NCI-H1436 (cell line): ENCODE data around the gene ABHD8.

Experiments used
- DNase-seq: peaks from one replicate; lab custom pipeline; 2025; lab: John Stamatoyannopoulos, UW

The ABHD8 gene

DNA sequence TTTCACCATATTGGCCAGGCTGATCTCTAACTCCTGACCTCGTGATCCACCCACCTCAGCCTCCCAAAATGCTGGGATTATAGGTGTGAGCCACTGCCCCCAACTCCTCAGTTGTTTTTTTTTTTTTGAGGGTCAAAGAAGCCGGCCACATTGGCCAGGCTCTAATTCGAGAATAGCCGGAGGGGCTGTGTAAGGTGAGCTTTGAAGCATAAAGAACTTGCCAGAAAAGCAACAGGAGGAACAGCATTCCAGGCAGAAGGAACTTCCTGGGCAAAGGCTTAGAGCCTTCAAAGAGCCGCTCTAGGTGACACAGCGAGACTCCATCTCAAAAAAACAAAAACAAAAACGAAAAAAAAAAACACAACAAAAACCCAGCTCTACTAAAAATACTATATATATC, 37.2 kb downstream of the ABHD8 start:
- DNase-seq: no peak

DNA sequence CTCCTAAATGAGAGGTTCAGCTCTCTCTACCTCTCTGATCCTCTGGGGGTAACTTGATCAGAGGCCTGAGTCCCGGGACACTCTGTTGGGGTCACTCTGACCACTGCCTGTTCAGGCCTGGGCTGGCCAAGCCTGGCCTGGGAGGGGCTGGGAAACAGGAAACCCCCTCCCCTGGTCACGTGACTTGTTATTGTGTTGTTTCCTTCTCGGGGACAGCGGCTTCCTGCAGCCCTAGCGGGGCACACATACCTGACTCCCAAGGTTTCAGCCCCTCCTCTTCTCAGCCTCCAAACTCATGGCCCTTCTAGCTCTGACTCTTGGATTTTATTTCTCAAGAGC, 38.6 kb downstream of the ABHD8 start, which contains the start of gene USHBP1:
Gene USHBP1, minus strand, starts transcription at position 105 of the 339 bp plus-strand sequence. CDS start 446 bp downstream, outside the sequence.
- no peak for DNase-seq

DNA sequence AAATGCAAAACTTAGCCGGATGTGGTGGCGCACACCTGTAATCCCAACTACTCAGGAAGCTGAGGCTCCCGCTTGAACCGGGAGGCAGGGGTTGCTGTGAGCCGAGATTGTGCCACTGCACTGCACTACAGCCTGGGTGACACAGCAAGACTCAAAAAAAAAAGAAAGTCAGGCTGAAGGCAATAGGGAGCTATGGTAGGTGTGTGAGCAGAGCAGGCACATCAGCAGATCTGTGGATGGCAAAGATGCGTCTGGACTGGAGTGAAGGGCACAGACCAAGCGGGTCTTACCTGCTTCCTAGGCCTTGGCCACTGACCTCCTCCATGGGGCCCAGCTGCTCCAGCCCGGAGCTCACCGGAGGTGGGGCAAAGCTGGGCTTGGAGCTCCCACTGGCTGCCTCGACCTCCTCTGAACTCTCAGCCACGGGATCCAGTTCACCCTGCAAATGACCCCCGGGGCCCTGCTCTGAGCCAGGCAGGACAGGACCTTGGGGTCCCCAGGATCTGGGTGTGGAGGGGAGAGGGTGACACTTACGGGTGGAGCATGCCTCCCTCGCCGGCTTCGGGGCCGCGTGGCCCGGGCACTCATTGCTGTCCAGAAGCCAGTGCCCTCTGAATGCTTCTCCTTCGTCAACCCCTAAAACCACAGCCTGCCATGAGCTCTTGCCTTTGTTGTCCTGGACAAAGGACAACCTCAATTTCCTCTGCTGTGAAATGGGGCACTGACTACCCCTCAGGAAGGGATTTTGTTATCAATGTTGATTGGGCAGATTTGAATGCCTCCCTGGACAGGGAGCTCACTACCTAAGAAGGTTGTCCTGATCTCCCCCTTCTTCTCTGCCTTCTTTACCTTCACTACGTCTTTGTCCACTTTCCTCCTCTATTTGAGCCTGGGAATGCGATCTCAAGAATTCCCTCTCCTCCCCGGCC, 39.2 kb downstream of the ABHD8 start:
- DNase-seq: no peak

DNA sequence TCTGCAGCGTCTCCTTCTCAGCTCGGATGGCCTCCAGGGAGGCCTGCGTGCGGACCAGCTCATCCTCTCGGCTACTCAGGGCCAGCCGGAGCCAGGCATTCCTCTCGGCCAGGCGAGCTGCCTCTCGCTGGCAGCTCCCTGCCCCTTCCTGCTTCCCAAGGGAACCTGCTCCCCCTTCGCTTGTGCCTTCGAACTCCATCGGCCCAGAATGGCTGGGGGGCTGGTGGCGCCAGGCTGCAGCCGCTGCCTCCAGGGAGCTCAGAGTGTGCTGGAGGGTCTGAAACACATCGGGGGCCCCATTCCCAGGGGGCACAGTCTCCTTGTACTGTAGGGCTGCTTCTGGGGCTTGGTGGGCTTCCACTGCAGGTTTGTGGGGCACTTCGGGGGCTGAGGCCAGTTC, 40.7 kb downstream of the ABHD8 start:
- DNase-seq: no peak

DNA sequence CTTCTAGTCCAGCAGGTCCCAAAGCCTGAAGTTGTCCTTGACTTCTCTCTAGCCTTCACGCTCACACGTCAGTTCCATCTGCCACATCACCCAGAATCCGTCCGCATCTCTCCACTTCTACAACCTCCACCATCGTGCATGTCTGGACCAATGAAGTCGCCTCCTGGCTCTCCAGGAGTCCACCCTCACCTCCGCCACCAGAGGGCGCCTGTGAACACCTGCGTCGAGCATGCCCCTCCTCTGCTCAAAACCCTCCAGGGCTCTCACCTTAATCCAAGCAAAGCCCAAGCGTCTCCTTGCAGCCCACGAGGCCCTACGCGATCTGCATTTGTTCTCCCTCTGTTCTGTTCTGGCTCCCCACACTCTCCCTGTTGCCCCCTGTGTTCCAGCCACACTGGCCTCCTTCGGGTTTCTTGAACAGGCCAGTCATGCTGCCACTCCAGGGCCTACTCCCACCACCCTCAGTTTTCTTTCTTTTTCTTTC, 42.3 kb downstream of the ABHD8 start:
- DNase-seq: peak; percentile 87

DNA sequence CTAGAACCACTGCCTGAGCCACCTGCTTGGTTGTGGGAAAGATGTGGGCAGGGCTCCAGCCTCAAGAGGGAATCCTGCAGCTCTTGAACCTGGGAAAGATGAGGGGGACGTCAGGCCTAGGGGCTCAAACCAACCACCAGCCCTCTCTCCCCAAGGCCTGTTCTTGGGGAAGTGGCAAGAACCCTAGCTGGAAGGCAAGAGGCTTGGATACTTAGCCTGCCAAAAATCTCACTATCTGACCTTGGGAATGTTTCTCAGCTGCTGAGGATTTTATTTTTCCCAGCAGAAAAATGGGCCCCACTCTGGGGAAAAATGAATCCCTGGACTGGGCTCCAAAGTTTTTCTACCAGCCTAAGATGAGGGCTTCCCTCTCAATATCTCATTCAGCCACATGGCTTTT, 43.3 kb downstream of the ABHD8 start:
- no peak for DNase-seq

DNA sequence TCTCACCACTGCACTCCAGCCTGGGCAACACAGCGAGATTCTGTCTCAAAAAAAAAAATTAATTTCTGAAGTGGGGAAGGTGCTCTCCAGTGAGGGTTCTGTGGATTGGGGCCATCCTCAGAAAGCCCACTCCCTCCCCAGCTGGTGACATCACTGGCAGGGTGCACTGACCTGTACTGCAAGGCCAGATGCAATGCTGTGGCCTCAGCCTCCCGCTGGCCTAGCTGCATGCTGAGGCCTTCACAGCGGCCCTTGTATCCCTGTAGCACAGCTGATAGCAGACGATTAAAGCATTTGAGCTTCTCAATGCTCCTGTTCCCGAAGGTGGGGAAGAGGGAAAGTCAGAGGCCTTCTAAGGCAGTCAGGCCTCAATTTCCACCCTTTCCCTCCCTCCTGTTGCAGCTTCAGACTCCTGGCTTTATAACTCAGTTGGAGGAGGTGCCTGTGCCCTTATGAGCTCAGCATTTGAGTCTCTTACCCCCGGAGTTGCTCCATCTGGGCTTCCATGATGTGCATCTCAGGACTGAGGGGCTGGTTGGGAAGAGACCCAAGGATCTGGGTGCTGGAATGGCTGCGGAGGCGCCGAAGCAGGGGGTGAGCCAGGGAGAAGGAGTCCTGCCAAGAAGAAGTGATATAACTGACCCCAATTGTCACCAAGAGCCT, 44.0 kb downstream of the ABHD8 start:
- DNase-seq: no peak

DNA sequence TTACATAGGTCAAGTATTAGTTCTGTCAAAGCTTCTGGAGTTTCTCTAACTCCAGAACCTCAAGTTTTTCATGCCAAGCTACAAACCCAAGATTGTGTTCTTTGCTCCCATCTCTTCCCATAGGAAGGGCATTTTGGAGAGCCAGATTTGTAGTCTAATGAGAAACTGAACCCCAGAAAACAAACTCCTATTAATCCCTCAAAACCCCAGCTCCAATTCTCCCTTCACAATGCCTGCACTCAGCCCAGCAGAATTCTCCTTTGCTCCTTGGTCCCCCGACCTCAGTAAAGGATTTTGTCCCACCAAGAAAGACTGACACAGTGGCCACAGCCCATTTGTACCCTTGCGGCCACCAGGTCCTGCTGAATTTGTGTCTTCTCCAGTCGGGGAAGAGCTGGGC, 47.1 kb downstream of the ABHD8 start:
- no peak for DNase-seq

DNA sequence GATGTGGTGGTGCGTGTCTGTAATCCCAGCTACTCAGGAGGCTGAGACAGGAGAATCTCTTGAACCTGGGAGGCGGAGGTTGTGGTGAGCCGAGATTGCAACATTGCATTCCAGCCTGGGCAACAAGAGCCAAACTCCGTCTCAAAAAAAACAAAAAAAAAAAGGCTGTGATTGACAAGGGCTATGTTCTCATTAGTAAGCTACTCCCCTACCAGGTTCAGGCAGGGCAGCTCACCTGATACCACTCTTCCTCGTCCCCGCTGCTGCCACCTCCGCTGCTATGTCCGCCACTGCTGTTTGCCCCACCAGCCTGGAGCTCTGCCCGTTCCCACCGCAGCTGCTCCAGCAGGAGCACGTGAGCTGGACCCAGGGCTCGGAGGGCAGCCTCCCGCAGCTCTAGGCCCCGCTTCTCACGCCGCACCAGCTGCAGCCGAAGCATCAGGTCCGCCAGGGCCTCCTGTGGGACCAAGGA, 48.0 kb downstream of the ABHD8 start:
- DNase-seq: no peak

DNA sequence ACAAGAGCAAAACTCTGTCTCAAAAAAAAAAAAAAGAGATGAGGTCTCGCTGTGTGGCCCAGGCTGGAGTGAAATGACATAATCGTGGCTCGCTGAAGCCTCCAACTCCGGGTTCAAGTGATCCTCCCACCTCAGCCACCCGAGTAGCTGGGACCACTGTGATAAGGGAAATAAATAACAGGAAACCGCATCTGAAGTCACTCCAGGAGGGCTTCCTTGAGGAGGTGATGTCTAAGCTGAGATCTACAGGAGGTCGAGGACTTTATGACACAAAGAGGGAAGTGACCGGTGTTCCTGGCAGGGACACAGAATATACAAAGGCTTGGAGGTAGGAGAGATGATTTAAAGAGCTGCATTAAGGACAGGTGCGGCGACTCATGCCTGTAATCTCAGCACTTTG, 48.6 kb downstream of the ABHD8 start:
- no peak for DNase-seq

DNA sequence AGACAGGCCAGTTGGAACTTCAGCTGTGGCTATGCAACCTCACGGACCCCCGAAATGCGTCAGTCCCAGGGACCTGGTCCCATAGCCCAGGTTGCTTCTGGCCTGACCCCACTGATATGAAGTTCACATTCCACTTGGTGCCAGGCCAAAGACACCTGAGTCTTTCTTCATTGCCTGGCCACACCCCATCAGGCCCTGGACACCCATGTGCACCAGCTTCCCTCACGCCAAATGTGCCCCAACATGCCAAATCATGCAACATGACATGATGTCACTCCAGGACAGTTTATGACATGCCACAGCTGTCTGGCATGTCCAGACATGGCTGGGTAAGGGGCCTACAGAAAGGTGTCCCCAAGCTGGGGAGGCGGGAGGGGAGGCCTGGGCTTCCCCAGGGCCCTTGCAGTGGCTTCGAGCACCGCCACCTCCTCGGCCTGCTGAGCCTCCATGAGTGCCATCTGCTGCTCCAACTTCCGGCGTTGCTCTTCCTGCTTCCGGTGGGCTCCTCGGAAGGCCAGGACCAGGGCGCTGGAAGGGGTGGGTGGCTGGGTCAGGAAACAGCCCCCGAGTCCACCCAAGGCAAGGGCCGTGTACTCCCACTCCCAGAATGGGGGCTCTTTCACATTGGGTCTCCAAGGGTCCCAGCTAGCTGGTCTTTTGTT, 53.2 kb downstream of the ABHD8 start:
- DNase-seq: no peak

DNA sequence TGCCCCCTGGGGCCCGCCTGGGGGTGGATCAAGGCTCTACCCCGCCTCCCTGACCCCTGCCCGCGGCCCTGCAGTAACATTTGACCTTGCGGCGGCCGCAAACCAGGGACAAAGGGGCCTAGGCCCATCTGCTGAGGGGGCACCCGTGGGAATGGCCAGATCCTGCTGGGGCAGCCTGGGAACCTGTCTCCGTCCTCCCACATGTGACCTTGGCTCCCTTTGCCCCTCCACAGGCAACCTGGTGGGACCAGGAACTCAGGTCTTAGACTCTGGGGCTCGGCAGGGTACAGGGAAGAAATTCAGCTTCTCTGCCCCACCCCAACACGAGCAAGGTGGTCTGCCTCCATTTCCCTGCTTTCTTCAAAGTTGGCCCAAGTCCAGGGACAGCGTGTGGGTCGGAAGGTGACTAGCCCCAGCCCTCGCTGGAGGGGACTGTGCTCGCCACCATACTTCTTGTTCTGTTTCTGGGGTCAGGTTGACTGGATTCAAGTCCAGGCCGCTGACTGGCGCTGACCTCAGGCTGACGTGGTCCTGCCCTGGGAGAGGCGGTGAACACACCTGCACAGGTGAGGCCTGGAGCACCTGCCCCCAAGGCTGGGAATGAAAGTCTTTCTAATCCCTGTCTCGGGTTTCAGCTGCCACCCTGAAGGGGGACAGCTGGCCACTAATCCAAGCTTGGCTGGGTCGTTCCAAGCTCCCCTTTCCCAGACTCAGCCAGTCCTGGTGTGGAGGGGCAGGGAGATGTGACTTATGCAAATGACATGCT, 55.0 kb downstream of the ABHD8 start:
- no peak for DNase-seq

DNA sequence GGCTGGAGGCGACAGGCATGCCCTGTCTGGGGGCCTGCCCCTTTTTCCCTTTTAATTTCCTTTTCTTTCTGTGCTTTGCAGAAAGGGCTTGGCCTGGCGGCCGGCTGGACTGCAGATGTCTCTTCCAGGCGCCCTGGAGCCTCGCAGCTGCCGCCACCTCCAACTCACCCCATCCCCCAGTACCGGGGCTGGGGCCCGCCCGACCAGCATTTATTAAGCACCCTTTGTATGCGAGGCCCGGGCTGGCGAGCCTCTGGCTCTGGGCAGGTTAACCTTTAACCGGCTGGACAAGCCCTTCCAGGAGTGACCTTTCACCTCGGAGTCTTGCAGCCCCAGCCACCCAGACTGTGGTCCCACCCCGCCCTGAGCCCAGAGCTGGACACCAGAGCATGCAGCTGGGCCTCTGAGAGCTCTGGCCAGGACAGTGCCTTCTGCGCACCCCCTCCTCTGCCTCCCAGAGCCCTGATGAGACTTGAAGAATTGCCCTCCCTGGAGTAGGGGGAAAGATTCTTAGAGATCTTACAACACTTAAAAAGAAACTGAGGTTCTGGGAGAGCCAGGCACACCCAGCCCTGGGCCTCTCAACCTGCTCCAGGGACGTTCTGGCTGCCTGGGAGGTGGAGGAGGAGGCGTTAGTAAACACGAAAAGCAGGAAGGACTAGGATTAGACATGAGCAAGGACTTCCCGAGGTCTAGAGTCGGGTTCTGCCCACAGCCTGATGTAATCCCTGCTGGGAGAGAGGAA, 56.4 kb downstream of the ABHD8 start:
- DNase-seq: no peak

DNA sequence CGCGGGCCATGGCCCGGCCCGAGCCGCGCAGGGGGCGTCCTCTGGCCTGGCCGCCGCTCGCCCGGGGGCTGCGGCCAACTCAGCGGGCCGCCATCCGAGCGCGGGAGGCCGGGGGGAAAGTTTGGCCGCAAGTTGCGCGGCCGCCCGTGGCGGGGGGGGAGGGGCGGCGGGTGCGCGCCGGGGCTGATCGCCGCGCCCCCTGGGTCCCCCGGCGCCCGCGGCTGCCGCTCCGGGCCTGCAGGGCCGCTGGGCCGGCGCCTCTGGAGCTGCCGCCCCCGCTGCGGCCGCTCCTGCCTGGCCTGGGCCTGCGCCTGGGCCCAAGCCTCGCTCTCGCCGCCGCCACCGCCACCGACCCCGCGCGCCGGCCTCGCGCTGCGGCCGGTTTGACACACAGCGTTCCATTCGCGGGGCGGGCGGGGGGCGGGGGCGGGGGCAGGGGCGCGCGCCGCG, 57.7 kb downstream of the ABHD8 start, which contains the start of gene NR2F6:
Gene NR2F6, minus strand, starts transcription at position 385 of the 450 bp plus-strand sequence. CDS start 699 bp downstream, outside the sequence.
- no peak for DNase-seq

DNA sequence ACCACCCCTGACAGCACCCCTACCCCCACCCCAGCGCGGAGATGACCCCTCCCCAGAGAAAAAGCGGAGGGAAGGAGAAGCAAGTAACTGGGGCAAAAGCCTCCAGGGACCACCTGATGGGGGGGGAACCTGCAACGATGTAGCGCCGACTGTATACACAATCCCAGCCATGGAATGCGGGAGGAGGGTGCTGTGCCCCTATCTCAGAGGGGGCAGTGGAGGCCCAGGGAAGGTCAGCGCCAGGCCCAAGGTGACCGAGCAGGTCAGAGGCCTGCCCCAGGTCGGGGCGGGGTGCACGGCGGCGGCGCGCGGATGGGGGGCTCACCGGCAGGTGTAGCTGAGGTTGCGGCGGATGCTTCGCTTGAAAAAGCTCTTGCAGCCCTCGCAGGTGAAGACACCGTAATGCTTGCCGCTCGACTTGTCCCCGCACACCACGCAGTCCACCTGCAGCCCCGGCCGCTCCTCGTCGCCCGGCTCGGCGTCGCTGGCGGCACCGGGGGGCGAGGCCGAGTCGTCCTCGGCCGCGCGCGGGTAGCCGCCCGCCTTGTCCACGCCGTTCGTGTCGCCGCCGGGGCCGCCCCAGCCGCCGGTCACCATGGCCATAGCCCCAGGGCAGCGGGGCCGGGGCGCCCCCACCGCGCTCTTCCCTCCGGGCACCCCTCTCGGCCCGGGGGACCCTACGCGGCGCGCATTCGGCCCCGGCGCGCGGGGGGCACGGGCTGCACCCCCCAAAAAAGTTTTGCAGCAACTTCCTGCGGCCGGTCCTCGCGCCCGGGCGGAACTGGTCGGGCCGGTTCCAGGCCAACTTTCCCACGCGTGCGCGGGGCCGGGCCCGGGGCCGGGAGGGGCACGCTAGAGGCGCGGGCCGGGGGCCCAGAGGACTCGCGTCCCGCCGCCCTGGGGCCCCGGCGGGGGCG, 58.3 kb downstream of the ABHD8 start:
- no peak for DNase-seq

DNA sequence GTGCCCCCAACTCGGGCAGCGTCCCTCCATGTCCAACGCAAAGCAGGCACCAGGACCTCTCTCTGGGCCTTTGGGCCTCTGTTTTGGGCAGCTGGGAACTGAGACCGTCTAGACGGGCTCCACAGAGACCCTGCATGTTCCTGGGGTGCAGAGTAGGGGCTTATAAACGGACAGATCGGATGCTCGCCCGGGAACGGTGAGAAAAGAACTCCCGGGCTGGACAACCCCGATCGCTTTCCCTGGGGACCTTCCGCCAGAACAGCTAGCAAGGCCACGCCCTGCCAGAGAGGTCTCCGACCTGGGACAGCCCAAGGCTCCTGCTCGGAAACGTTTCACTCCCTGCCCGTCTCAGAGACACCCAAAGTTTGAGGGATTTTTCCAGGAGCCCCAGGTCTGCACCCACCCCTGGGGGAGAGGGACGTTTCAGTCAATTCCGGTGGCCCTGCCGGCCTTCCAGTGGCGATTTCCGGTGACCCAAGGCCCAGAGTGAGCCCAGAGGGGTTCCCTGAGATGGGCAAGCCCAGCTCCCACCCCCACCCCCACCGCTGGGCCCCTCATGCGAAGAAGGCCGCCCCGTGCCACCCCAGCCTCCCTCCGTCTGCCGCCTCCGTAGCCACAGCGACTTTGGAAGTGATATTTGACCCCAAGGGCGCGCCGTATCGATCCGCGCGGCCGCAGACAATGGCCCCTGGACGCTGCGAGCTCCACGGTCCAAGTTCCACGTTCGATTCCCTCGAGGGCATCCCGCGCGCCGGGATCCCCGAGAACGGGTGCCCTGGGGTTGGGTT, 59.2 kb downstream of the ABHD8 start:
- no peak for DNase-seq

DNA sequence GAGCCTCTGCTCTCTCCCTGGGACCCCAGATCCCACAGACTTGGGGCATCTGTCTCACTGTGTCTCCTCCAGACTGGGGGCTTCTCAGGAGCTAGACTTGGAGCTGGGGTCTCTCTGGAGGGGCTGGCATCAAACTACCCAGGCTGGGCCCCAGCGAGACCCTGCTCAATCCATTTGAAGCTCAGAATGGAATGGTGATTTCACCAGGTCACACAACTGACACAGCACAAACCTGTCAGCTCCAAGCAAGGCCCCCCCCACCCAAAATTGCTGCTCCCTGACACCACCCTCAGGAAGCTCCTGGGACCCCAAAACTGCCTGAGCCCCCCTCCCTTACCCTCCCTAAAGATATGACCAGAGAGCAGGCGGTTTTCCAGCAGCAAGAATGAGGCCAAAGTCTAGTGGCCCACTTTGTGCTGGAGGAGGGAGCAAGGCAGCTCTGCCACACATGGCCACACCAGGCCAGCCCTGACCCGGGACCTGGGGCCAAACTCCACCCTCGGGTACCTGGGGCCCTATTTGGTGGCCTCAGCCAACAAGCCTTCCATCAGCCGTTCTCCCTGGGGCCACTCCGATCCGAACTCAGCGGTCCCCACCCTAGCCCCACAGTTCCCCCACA, 59.9 kb downstream of the ABHD8 start:
- DNase-seq: no peak

DNA sequence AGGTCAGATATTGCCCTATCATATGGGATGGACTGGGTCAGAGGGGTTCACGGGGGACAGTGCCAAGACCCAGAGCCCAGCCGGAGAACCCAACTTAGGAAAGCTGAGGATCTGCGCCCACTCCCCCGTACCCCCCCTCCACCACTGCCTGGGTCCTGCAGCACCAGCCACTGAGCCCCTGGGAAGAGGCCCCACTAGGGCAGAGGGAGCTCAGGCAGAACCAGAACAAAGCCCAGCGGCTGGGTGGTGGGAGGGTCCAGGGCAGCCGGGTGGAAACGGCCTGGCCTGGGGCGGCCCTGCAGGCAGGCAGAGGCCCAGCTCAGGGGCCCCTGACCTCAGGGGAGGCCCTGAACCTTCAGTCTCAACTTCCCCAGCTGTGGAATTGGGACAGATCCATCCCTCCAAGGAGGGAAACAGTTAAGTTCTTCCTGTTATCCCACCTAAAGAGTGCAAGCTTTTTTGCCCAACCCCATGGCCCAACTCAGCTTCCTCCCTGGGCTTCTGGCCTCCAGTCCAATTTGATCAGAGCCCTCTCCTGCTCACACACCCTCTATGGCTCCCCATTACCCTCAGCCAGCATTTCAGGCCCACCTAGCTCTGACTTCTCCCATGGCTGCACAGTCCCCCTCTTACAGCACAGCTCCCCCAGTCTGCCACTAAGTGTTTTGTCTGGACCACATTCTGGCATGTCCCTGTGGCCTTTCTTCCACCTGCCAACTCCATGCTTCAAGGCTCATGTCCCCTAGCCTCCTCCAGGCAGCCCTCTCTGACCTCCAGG, 60.6 kb downstream of the ABHD8 start:
- DNase-seq: no peak
